ENCODE results near the gene TRIM45. TPM values are rescaled to one million over a fixed set of nuclear protein-coding genes. Genes with fewer than 3 reads are reported as not detected.
"Not testable (repeated sequence)": the region's sequence is repeated elsewhere in the genome, so short reads cannot be mapped to it uniquely, and the experiment has no call there.

The TRIM45 gene, protein sequence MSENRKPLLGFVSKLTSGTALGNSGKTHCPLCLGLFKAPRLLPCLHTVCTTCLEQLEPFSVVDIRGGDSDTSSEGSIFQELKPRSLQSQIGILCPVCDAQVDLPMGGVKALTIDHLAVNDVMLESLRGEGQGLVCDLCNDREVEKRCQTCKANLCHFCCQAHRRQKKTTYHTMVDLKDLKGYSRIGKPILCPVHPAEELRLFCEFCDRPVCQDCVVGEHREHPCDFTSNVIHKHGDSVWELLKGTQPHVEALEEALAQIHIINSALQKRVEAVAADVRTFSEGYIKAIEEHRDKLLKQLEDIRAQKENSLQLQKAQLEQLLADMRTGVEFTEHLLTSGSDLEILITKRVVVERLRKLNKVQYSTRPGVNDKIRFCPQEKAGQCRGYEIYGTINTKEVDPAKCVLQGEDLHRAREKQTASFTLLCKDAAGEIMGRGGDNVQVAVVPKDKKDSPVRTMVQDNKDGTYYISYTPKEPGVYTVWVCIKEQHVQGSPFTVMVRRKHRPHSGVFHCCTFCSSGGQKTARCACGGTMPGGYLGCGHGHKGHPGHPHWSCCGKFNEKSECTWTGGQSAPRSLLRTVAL
- 9.0 TPM for total RNA-seq

DNA sequence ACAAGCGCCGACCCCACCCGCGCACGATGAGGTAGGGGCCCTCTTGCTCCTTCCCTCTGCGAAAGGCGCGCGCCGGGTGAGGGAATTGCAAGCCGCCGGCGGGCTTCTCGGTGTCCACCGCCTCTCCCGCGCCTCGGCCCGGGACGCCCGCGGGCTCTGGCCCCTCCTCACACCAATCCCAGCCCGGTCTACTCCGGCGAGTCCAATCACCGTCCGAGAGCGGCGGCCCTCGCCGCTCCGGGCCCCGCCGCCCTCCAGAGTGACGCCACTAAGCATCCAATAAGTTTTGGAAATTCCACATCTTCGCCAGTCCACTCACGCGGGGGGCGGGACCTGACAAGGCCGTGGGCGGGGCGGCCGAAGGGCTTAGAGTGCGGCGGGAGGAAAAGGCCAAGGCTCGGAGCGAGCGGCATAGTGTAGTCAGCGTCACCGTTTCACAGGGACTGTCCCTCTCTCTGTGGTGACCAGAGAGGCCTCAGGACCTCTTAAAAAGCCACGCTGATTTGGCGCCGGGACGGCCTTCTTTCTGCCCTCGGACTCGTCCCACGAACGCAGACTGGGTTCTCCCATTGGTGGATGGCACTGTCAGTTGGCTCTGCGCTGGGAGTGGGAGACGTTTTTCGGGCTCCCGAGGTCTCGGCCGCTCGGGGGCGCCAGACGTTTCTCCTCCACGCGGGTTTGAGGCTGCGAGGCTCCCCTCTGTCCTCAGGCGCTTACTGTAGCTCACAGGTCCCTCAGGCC, at the start of gene TRIM45:
TRIM45 (minus strand) TSS at position 161 of the 741 bp plus-strand sequence. CDS start 548 bp downstream, outside the sequence.
- intact Hi-C loops (cut with DNase I), result no loop called here
- ATAC-seq (peak; percentile 99), DNase-seq (ENCODE audit: low spot score) (peak; percentile 98)

DNA sequence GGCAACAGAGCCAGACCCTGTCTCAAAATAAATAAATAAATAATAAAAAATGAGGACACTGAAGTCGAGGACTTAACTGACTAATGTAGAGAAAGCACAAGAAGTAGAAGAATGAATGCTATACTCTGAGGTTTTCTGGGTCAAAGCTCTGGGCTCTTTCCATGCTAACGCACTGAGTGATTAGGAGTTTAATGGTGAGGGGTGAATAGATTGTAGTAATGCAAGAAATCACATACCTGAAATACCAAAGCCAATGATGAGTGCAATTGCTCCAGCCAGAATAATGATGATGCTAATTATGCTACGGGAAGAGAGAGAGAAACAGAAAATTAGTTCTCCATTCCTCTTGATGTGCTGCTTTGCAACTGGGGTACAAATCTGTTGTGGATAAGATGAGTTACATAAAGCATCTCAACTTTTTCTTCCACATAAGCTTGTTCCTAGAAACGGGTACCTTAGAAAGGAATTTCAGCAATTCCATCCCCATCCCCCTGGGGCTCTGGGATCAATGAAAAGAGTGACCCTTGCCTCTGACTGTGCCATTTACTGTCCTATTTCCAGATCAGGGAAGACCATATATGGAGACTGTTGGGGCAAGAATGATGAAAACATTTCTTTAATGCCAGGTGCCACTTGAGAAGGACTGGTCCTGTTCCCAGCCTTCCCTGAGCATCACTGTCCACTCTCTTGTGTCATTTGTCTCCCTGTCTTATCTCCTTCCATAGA, 48.5 kb upstream of the TRIM45 start:
- ATAC-seq, result no peak
- intact Hi-C loops (cut with DNase I), result no loop called here
- DNase-seq (ENCODE audit: low spot score), result no peak

DNA sequence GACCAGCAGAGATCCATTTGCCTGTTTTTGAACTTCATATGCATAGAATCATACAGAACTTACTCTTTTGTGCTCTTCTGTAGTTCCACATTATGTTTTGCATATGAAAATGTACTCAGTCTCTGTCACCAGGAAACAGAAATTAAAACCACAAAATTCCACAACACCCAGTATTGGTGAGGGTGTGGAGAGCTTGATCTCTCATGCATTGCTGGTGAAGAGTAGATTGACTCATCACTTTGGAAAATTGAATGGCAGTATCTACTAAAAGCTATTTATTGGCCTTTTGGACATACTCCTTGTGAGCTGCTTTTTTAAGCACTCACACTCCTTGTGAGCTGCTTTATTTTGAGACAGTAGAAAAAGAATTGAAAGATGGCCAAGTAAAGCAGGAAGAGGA, 45.9 kb upstream of the TRIM45 start:
- no peak for DNase-seq (ENCODE audit: low spot score)
- intact Hi-C loops (cut with DNase I), result no loop called here
- no peak for ATAC-seq

DNA sequence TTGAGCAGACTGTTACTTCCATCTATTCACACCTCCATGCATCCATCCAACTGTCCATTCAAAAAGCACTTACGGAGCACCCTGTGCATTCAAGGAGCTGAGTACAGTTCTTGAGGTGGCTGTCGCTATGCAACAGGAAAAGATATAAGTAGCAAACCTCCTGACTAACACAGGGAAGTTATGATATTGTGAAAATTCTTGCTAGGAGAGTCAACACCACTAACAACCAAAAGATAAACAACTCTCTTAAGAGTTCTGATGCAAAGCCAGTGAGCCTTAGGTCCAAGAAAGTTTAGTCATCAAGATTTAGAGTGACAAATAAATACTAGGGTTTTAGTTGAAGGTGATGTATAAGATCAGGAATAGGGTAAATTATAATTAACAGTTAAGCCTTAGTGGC, 44.5 kb upstream of the TRIM45 start:
- no peak for ATAC-seq
- intact Hi-C loops (cut with DNase I), result no loop called here
- DNase-seq (ENCODE audit: low spot score), result no peak

DNA sequence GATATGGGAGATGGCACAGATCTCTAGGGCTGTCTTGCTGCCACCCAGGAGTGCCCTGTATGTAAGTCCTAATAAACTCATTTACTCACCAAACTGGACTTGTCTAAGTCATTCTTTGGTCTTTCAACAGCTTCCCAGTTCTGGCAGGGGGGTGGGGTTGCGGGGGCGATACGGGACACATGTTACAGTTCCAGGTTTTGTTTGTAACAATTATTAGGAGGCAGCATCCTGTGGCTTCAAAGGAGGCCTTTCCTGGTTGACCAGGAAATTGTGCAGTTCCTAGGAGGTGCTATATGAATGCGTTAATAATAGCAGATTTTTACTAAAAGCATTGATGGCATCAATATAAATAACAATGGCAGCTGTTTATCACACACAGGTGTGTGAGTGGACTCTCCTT, 42.7 kb upstream of the TRIM45 start:
- intact Hi-C loops (cut with DNase I), result no loop called here
- no peak for ATAC-seq

DNA sequence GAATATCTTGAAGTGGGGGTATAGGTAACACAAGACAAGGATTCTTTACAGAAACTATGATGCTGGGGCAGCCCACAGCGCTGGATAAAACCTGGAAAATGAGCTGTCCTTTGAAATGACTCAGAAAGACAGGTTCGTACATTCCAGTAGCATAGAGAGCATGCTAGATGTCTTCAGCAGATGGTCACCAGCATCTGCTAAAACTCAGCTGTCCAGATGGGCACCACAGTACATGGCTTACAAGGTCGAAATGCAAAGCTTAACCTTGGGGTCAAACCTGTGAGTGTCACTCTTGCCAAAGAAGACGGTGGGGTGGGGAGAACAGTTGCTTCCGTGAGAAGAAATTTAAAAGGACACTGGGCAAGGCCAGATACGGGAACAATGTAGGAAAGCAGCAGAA, 41.3 kb upstream of the TRIM45 start:
- intact Hi-C loops (cut with DNase I), result no loop called here
- no peak for DNase-seq (ENCODE audit: low spot score)
- ATAC-seq, result no peak

More for the DNA sequence above, 42.7 kb upstream of the TRIM45 start:
- no peak for DNase-seq (ENCODE audit: low spot score)

DNA sequence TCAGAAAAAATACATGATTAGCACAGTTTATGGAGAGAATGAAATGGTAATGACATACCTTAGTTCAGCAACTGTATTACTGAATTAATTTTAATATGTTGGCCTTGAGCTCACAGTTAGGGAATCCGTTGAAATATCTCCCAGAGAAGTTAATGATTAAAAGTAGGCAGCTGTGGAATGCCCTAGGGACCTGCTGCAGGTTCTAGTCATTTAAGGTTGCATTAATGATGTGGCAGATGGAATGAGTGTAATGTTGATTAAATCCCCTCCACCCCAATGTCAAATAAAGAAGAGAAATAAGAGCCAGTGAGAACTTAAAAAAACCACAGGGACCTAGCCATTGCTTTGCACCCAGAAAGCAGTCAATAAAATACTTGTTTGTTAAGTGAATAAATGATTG, 40.3 kb upstream of the TRIM45 start:
- no peak for DNase-seq (ENCODE audit: low spot score)
- intact Hi-C loops (cut with DNase I), result no loop called here
- ATAC-seq, result no peak

DNA sequence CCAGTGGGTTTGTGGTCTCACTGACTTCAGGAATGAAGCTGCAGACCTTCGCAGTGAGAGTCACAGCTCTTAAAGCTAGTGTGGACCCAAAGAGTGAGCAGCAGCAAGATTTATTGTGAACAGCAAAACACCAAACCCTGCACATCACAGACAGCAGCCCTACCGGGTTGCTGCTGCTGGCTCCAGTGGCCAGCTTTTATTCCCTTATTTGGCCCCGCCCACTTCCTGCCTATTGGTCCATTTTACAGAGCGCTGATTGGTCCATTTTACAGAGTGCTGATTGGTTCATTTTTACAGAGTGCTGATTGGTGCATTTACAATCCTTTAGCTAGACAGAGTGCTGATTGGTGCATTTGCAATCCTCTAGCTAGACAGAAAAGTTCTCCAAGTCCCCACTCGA, 29.8 kb upstream of the TRIM45 start:
- DNase-seq (ENCODE audit: low spot score); intact Hi-C loops (cut with DNase I); ATAC-seq: not testable (repeated sequence)

DNA sequence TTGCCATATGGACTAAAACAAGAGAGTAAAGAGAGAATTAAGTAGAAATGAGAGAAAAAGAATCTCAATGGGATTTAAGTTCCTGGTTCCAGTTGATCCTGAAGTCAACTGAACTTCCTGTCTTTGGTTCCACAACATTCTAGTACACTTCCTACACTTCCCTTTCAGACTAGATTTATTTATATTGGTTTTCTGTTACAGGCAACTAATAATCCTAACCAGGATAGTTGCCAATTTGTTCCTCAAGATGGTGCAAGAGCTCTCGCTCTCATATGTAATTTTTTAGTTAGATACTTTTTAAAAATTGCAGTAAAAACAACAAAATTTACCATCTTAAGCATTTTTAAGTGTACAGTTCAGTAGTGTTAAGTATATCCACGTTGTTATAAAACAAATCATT, 28.8 kb upstream of the TRIM45 start:
- intact Hi-C loops (cut with DNase I), result no loop called here
- no peak for DNase-seq (ENCODE audit: low spot score)

DNA sequence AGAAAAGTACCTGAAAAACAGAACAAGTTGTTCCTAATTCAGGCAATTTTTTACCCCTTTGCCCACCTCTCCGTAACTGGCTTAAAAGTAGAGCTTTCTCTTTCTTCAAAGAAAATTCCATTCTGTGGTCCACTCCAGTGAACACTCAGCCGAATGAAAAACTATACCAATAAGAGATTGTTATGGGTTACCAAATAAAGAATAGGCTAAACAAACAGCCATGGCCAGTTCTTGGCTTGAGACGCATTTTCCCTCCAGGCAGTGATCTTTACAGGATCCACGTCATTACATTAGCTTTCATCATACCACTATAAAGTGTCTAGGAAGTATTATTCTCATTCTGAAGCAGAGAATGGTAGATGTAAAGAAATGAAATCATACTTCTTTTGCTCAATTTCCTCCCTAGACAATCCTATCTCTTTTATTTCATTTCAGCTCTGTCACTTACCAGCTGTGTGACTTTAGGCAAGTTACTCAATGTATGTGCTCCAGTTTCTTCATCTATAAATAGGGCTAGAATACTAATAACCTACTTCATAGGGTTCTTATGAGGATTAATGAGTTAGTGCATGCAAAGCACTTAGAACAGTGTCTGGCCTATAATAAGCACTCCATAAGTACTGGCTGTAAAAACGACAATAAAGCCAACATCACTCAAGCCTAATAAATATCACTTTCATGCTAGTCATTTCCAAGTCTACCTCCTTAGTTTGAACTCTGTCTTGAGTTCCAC, 26.5 kb upstream of the TRIM45 start:
- DNase-seq (ENCODE audit: low spot score), result no peak
- intact Hi-C loops (cut with DNase I), result no loop called here

More for the DNA sequence above, 28.8 kb upstream of the TRIM45 start:
- ATAC-seq, result no peak

DNA sequence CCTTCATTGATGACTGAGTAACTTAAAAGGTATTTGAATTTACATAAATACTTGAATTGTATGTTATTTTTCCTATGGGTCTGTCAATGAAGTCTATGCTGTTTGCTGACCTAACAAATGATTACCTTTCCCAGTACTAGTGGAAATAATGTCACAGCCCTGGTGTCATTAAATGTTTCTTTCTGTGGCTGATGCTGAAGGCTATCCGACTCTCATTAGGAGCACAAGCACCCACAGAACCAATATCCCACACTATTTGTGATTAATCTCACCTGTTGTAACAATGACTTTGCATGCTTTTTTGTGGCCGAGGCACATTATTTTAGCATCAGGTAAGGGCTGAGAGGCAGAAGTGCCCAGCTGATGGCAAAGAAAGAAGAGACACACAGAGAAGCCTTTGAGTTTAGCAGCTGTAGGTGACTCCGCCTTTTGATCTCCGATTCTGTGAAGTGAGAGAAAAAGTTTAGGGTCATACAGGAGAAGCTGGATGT, 25.8 kb upstream of the TRIM45 start:
- ATAC-seq (no peak), DNase-seq (ENCODE audit: low spot score) (no peak)
- intact Hi-C loops (cut with DNase I), result no loop called here

More for the DNA sequence above, 26.5 kb upstream of the TRIM45 start:
- ATAC-seq, result no peak

DNA sequence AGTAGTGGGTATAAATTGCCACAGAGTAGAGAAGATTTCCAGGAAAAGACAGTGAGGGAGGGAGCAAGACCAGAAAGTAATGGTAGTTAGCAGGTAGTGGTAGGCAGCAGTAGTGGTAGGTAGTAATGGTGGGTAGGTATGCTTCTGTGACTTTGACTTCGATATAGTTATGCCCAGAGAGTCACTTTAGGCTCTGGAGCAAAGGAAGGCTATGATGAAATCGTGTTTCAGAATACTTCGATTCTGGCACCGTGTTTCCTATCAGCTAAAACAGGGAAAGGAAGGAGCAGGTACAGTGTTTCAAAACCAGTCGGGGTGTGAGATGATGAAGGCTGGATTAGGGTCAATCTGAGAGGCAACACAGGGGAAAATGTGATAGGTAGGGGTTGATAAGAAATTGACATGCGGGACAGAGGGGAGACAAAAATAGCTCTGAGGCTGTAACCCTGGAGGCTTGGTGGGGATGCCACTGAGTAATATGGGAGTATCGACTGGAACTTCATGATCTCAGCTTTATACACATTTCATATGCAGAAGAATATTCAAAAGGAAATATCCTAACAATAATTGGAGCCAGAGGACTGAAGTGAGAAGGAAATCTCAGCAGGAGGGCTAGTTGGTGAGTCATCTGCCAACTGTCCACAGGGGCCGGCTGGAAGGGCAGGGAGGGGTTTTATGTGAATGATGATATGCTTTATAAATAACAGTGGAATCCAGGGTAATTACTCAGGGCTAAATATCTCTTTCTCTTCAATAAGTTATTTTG, 25.2 kb upstream of the TRIM45 start:
- no peak for ATAC-seq
- intact Hi-C loops (cut with DNase I), result no loop called here
- DNase-seq (ENCODE audit: low spot score), result no peak

DNA sequence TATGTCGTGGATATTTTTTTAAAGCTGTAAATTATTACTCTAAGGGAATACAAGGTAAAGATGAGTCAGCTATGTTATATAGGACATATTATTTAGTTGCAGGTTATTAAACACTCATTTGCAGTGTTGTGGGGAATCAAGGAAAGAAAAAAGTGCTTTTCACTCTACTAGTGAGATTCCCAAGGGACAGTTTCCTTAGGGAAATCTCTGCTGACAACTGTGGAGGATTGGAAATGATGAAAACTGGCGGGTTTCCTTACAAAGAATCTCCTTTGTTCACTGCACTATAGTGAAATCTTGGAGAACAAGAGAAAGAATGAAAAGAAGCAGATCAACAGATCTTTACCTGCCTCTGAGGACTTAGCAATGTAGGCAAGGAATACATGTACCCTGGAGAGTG, 24.5 kb upstream of the TRIM45 start:
- intact Hi-C loops (cut with DNase I), result no loop called here
- ATAC-seq, result no peak

DNA sequence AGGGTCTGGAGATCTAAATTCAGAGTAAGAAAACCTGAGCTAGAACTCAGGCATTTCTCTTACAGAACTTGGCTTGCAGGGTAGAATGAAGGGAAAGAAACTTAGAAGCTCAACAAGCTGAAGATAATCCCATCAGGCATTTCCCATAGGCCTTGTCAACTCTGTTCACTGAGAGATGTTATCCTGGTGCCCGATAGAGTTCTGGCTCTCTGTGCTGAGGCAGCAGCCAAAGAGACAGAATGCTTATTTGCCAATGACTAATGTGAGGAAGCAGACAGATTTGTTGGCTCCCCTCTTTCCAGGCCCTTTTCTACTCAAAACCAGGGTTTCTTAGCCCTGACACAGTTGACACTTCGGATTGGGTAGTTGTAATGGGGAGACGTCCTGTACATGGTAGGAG, 22.3 kb upstream of the TRIM45 start:
- DNase-seq (ENCODE audit: low spot score) (no peak), ATAC-seq (no peak)
- intact Hi-C loops (cut with DNase I), result no loop called here

More for the DNA sequence above, 24.5 kb upstream of the TRIM45 start:
- no peak for DNase-seq (ENCODE audit: low spot score)

DNA sequence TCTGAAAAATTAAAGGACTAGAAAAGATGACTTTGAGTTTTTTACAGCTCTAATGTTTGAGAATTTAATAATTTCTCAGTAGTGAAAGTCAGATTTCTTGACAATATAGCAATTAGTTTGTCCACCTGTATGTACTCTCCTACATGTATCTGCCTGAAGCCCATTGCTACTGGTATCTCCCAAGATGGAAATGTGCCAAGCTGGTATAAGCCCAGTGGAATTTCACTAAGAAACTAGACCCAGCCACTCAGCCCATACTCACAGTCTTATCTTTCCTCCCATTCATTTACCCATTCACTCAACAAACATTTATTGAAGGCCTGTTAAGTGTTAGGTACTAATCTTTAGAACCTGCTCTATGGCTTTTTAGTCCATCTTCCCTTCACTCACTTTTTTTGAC, 21.6 kb upstream of the TRIM45 start:
- ATAC-seq, result no peak
- intact Hi-C loops (cut with DNase I), result no loop called here
- no peak for DNase-seq (ENCODE audit: low spot score)

DNA sequence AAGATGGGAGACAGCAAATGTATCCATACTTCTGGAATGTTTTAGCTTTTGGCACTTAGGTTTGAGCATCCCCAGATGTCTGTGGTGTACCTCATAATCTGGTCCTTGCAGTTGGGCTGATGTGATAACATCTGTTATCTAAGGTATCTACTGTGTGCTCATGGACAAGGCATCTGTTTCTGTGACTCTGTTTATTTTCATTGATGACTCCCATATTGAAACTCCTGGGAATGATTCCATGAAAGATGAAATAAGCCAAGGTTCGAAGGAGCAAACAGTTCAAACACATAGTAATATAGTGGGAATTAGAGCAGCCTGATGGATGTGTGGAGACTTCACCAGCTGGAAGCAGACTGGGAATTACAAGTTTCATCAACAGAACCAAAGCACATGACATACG, 20.7 kb upstream of the TRIM45 start:
- intact Hi-C loops (cut with DNase I), result no loop called here
- no peak for ATAC-seq
- DNase-seq (ENCODE audit: low spot score), result no peak

DNA sequence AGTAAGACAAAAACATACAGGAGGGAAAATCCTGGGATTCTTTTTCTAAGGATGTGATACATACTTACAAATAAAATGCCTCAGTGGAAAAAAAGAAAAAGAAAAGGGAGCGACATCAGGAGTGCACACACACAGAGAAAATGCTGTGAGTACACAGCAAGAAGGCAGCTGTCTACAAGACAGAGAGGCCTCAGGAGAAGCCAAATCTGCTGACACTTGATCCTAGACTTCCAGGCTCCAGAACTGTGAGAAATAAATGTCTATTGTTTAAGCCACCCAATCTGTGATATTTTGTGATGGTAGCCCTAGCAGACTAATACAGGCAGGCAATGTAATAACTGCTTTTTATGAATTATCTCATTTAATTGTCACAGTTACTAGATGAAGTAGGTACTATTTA, 17.0 kb upstream of the TRIM45 start:
- intact Hi-C loops (cut with DNase I), result no loop called here
- DNase-seq (ENCODE audit: low spot score) (no peak), ATAC-seq (no peak)

DNA sequence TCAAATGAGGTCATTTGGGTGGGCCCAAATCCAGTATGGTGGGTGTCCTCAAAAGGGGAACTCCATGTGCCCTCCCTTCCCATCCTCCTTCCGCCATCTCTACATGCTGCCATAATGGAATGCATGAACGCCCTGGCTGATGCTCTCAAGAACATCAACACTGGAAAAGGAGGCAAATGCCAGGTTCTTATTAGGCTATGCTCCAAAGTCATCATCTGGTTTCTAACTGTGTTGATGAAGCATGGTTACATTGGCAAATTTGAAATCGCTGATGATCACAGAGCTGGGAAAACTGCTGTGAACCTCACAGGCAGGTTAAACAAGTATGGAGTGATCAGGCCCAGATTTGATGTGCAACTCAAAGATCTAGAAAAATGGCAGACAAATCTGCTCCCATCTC, 16.6 kb upstream of the TRIM45 start:
- no peak for ATAC-seq
- intact Hi-C loops (cut with DNase I), result no loop called here
- DNase-seq (ENCODE audit: low spot score), result no peak

Data from sciatic nerve (tissue), 2 donors.